Measurements from ENCODE around the gene CD300LD.
"Not testable (repeated sequence)": the region's sequence is repeated elsewhere in the genome, so short reads cannot be mapped to it uniquely, and the experiment has no call there.

The CD300LD gene

GRCh38 chr17:74571621-74572270 lies 20.3 kb downstream of the CD300LD start:
- DNase-seq (ENCODE audit: low read depth): no peak

DNA sequence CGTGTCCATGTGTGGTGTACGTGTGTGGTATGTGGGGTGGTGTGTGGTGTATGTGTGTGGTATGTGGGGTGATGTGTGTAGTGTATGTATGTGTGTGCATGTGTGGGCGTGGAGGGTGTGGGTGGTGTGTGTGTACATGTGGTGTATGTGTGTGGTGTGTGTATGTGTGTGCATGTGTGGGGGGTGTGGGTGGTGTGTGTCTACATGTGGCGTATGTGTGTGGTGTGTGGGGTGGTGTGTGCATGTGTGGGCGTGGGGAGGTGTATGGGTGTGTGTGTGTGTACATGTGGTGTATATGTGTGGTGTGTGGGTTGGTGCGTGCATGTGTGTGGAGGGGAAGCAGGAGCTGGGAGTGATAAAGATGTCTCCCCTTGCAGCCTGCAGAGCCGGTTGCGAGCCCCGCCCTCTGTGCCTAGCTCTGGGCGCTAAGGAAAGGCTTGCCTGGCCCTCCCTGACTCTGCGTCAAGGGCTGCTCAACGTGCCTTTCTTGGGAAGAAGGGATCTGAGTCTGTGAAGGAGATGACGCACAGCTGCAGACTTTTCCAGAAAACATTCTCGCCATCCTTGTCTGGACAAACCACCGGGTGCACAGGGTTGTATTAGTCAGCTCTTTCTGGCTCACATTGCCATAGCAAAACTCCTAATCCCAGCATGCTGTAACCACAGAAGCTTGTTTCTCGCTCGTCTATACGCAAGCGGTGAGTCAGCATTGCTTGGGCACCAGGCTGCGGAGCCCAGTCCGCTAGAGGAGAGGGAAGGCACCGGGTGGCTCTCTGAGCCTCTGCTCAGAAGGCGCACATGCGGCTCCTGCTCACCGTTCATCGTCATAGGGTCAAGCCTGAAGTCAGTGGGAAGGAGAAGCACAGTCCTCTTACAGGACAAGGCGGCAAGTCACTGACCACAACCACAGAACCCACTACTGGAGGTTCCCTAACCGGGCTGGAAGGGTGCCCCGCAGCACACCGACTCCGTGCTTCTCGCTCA lies 22.8 kb downstream of the CD300LD start:
- DNase-seq (ENCODE audit: low read depth): no peak

GRCh38 chr17:74568106-74568873 lies 23.8 kb downstream of the CD300LD start:
- no peak for DNase-seq (ENCODE audit: low read depth)

GRCh38 chr17:74567397-74567796 lies 24.7 kb downstream of the CD300LD start, which contains the start of gene CD300H:
TSS of gene CD300H (minus strand) at chr17:74567509.
- DNase-seq (ENCODE audit: low read depth): no peak

DNA sequence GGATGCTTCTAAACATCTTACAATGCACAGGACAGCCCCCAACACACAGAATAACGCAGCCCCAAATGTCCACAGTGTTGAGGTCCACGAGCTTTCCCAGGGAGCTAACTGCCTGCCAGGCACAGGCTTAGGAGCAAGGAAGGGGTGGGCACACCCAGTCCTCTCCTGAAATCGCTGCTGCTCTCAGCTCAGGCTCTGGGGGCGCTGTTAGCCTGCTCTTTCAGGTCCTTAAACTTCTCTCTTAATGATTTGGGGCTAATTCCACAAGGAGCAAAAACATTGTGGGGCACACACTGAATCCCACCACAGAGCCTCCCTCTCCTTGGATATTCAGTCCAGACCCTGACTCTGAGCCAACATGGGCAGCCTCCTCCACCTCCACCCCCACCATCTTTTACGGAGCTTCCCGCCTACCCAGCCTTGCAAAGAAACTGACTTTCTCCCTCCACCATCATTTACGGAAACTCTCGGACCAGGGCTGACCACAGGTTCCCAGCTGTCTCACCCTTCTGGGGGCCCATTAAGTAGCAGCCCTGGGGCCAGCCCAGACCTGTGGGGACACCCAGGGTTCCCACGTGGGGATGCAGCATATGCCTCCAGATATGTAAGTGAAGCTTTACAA lies 25.8 kb downstream of the CD300LD start:
- DNase-seq (ENCODE audit: low read depth): no peak

GRCh38 chr17:74565126-74565525 lies 27.0 kb downstream of the CD300LD start:
- DNase-seq (ENCODE audit: low read depth): no peak

DNA sequence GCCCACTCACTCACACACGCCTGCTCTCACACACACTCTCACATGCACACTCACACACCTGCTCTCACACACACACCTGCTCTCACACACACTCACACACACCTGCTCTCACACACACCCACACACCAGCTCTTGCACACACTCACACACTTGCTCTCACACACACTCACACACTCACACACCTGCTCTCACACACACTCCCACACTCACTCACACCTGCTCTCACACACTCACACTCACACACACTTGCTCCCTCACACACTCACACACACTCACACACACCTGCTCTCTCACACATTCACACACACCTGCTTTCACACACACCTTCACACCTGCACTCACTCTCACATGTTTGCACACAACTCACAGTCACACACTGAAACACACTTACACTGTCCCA lies 28.7 kb downstream of the CD300LD start:
- no peak for DNase-seq (ENCODE audit: low read depth)

DNA sequence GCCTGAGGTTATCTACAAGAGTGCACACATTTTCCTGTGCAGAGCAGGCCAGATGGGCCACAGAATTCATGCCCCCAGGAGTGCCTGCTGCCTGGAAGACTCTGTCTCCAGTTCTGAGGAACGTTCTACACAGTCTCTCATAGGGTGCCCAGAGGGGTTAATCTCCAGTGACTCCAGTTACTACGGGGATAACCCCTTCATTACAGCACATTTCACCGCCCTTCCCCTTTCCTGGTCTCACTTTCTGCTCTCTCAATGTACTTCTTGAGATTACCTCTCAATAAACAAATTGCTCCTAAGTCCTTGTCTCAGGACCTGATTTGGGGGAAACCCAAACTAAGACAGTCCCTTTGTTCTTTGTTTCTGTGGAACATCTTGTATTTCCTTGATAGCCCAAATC lies 30.5 kb downstream of the CD300LD start:
- DNase-seq (ENCODE audit: low read depth): no peak

DNA sequence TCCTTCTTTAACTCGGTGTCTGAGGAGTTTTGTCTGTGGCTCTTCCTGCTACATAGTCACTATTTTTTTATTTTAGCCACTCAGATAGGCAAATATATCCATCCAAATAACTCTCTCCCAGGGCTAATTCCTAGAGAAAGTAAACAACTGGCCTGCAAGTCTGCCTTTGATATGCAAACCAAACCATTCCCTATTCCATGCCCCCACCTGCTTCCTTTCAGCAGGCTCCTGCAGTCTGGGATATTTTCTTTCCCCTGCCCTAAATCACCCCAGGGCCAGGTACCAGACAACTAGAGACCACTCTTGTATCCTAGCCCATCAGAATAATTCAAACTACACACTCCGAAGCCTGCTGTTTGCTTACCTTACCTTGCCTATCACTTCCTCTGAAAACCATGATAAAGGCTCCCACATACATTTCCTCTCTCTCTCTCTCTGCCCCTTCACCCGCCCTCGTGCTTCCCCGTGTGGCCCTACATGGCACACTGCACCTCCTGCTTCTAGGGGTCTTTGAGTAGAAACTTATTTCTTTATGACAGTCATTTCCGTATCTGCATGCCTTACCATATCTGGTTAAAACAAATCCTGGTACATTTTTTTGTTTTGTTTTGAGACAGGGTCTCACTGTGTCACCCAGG lies 33.1 kb downstream of the CD300LD start:
- DNase-seq (ENCODE audit: low read depth): no peak

GRCh38 chr17:74558402-74558801 lies 33.7 kb downstream of the CD300LD start:
- DNase-seq (ENCODE audit: low read depth): not testable (repeated sequence)

DNA sequence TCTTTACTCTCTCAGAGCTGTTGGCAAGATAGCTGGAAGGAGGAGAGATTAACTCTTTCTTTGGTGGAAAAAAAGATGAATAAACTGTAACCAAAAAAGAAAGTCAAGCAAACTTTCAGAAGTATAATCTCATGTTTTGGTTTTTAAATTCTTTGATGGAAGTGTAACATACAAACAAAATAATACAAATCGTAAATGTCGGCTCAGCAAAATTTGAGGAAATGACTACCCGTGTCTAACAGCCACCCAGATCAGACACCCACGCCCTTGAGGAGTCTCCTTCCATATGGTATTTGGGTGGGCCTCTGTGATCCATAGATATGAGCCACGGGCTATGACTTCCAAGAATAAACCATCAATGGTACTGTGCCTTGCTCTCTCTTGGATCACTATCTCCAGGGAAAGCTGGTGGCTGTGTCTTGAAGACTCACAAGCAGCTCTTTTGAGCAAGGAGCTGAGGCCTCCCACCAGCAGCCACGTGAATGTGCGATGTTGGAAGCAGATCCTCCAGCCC lies 36.6 kb downstream of the CD300LD start:
- DNase-seq (ENCODE audit: low read depth): no peak

DNA sequence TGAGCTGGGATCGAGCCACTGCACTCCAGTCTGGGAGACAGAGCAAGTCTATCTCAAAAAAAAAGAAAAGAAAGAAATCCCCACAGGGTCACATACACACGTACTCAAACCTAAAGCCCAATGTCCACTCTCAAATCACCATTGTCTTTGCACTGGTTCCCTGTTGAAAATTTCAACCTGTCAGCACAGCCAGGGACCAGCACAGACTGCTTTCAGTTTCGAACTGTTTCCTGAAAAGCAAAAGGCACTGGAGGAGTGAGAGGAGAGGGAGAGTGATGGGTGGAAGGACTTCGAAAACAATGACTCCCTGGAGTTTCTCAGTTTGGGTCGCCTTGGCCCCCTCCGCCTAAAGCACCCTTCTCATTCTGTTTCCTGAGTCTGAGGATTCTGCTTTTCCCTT lies 37.2 kb downstream of the CD300LD start:
- DNase-seq (ENCODE audit: low read depth): no peak

DNA sequence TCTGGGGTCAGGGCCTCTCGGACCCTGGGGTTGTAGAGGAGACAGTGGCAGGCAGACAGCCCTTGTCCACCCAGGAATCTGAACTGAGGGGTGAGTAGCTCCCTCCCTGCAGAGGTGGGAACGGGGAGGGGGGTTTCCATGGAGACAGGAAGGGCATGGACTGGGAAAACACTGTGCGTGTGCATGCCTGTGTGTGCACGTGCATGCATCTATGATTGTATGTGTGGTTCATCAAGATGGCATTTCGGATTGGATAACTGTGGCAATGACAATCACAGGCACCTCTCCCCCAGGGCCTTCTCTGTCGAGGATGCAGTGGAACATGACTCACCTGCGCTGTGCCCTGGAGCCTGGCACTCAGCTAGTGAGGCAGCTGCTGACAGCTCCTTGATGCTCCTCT lies 40.0 kb downstream of the CD300LD start:
- DNase-seq (ENCODE audit: low read depth): no peak

DNA sequence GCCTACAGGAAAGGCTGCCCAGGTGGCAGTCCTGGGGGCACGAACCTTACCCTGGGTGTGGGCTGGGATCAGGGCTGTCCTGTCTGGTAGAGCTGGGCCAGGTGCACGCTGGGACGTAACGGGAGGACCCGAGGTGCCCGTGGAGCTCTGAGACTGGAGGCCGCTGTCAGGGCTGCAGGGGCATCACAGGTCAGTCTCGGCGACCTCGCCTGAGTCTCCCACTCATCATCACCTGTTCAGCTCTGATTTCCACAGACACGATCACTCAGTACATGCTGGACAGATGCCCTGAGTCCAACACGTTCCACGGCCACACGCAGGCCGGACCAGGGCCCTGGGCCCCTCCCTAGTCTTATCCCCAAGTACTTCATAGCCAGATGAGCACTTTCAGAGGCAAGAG lies 41.5 kb downstream of the CD300LD start:
- no peak for DNase-seq (ENCODE audit: low read depth)

GRCh38 chr17:74549343-74549742 lies 42.7 kb downstream of the CD300LD start:
- DNase-seq (ENCODE audit: low read depth): no peak

DNA sequence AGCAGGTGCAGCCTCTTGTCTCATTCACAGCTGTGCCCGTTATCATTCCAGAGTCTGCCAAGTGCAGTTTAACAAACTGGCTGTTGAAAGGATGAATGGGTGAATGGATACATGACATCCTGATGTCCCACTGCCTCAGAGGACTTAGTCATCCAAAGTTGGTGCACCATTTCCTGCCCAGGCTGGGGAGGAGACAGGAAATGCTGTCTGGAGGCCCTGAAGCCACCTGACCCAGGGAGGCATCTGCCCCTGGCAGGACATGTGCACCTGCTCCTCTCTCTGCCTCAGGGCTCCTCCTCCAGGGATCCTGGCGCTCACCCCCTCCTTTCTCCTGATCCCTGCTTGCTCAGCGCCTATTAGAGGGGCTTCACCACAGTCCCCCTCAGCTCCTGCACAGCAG lies 44.3 kb downstream of the CD300LD start:
- no peak for DNase-seq (ENCODE audit: low read depth)

DNA sequence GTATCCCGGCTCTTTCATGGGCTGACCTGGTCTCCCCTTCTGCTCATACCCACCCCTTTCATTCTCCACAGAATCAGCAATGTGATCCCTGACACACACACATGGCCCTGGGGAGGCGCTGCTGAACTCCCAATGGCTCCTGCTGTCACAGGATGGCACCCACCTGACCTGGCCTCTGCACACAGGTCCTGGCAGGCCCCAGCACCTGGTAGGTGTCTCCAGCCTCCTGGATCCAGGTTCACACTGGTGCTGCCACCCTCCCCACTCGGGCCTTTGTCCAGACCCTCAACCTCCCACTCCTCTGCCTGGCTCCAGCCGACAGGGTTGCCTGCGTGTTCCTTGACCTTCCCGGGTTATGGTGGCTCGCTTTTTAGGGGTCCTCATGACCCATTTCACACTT lies 44.8 kb downstream of the CD300LD start:
- DNase-seq (ENCODE audit: low read depth): no peak

GRCh38 chr17:74546586-74546985 lies 45.5 kb downstream of the CD300LD start:
- no peak for DNase-seq (ENCODE audit: low read depth)

DNA sequence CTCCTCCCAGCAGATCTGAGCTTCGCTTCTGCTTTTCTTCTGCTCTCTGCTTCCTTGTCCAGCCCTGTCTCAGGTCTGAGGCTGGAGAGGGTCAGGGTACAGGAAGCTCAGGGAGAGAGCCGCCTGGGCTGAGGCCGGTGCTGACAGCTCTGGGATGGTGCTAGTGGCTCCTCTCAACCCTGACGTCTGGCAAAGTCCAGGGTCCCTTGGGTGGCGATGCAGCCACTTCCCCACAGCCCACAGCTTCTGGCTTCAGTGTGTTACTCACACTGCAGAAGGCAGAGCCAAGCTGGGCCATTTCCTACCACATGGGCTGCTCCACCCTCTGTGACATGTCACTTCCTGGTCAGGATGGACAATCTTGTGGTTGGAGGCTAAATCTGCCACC lies 46.2 kb downstream of the CD300LD start, which contains the start of gene CD300C:
TSS of gene CD300C (minus strand) at position 273 of the 388 bp plus-strand sequence. CDS start 333 bp downstream, outside the sequence.
- DNase-seq (ENCODE audit: low read depth): no peak

DNA sequence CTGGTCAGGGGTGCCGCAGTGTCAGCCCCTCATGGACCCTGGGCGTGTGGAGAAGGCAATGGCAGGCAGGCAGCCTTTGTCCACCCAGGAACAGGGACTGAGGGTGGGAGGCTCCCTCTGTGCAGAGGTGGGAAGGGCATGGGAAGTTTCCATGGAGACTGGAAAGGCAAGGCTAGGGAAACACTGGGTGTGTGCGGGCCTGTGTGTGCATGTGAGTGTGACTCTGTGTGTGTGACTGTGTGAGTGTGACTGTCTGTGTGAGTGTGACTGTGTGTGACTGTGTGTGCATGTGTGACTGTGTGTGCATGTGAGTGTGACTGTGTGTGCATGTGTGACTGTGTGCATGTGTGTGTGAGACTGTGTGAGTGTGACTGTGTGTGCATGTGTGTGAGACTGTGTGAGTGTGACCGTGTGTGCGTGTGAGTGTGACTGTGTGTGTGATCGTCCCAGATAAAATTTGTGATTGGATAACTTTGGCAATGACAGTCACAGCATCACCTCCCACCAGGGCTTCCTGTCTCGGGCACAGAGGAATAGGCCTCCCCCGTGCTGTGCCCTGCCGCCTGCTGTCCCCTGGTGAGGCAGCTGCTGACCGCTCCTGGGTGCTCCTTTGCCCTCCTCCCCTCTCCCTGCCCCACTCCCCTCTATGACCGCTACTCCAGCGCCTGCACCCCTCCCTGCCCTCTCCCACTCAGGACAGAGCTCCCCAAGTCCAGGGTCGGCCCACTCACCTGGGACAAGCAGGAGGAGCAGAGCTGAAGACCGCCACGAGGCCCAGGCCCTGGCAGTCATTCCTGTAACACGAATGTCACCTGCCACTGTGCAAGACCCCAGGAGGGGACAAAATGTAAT lies 46.9 kb downstream of the CD300LD start:
- DNase-seq (ENCODE audit: low read depth): no peak
